ENCODE data around the gene CFP.
"Not testable (repeated sequence)": the region's sequence is repeated elsewhere in the genome, so short reads cannot be mapped to it uniquely, and the experiment has no call there.

The CFP gene

GRCh38 chrX:47618923-47619485 lies 10.7 kb downstream of the CFP start:
- FAIRE-seq (no peak), DNase-seq (ENCODE audit: insufficient read length) (no peak)
- TF ChIP-seq TAF1 (IDR thresholded peaks at IDR 0.05; ENCODE audit: borderline replicate concordance, low read depth, low read length) (no peak), POLR2AphosphoS5 (IDR thresholded peaks at IDR 0.05; ENCODE audit: low read depth, low read length) (no peak), POLR2A (IDR thresholded peaks at IDR 0.05; ENCODE audit: low read depth, low read length) (no peak)

DNA sequence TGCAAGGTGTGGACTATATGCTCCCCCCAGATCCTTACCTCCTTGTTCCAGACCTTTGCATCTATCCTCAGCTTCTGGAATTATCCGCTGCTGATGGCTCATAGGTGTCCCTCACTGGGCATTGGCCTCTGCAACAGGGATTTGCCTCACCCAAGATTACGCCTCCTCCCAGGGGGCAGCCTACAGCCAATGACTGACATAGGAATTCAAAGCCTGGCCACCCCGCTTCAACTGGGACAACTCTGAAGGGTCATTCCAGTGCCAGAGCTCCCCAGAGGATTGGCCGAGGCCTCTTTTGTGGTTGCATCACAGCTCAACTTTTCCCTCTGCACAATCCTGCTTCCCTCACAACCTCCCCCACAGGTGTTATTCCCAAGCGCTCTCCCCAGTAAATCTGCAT lies 15.1 kb downstream of the CFP start:
- DNase-seq (ENCODE audit: insufficient read length) (no peak), FAIRE-seq (no peak)
- TF ChIP-seq TAF1 (IDR thresholded peaks at IDR 0.05; ENCODE audit: borderline replicate concordance, low read depth, low read length) (no peak), POLR2A (IDR thresholded peaks at IDR 0.05; ENCODE audit: low read depth, low read length) (no peak), POLR2AphosphoS5 (IDR thresholded peaks at IDR 0.05; ENCODE audit: low read depth, low read length) (no peak)

DNA sequence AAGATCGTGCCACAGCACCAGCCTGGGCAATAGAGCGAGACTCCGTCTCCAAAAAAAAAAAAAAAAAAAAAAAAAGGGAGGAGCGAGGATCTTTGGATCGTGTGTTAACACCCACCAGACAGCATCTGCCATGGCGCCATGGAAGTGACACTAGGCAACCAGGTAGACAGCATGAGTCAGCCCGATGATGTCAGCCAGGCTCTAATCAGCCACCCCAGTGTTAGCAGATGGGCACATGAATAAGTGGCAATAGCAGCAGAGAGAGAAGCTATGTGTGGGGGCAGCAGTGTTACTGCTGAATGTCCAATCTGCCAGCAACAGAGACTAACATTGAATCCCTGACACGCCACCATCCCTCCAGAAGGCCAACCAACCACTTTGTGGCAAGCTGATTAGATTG lies 16.6 kb downstream of the CFP start:
- TF ChIP-seq POLR2A (IDR thresholded peaks at IDR 0.05; ENCODE audit: low read depth, low read length) (no peak), TAF1 (IDR thresholded peaks at IDR 0.05; ENCODE audit: borderline replicate concordance, low read depth, low read length) (no peak), POLR2AphosphoS5 (IDR thresholded peaks at IDR 0.05; ENCODE audit: low read depth, low read length) (no peak)
- no peak for FAIRE-seq
- DNase-seq (ENCODE audit: insufficient read length): no peak

GRCh38 chrX:47612418-47612817 lies 17.3 kb downstream of the CFP start:
- FAIRE-seq (no peak), DNase-seq (ENCODE audit: insufficient read length) (no peak)
- TF ChIP-seq POLR2A (IDR thresholded peaks at IDR 0.05; ENCODE audit: low read depth, low read length) (no peak), TAF1 (IDR thresholded peaks at IDR 0.05; ENCODE audit: borderline replicate concordance, low read depth, low read length) (no peak), POLR2AphosphoS5 (IDR thresholded peaks at IDR 0.05; ENCODE audit: low read depth, low read length) (no peak)

DNA sequence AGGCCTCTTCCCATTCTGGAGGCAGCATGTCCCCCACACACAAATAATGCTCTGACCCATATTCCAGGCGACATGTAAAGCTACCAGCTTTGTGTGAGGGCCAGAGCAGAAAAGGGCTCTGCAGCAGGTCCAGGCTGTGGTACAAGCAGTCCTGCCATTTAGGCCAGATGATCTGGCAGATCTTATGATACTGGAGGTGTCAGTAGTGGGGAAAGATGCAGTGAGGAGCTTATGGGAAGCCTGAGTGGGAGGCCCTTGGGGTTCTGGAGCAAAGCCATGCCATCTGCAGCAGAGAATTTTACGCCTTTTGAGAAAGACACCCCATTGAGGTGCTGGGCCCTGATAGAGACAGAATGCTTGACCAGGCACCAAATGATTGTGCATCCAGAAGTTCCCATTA lies 17.8 kb downstream of the CFP start:
- FAIRE-seq: no peak
- no peak for DNase-seq (ENCODE audit: insufficient read length)
- TF ChIP-seq POLR2A (IDR thresholded peaks at IDR 0.05; ENCODE audit: low read depth, low read length) (no peak), POLR2AphosphoS5 (IDR thresholded peaks at IDR 0.05; ENCODE audit: low read depth, low read length) (no peak), TAF1 (IDR thresholded peaks at IDR 0.05; ENCODE audit: borderline replicate concordance, low read depth, low read length) (no peak)

DNA sequence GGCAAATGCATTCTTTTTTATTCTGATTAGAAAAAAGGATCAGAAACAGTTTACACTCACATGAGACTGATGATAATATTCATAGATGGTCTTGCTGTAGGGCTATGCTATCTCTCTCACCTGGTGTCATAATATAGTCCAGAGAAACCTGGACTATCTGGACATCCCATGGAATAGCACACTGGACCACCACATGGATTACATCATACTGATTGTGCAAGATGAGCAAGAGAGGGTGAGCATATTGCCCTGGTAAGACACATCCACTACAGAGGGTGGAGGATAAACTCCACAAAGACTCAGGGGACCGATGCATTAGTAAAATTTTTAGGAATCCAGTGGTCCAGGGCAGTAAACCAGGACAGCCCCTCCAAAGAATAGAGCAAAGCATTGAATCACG lies 18.2 kb downstream of the CFP start:
- no peak for TF ChIP-seq POLR2A (IDR thresholded peaks at IDR 0.05; ENCODE audit: low read depth, low read length)
- TF ChIP-seq POLR2AphosphoS5 (IDR thresholded peaks at IDR 0.05; ENCODE audit: low read depth, low read length): no peak
- TF ChIP-seq TAF1 (IDR thresholded peaks at IDR 0.05; ENCODE audit: borderline replicate concordance, low read depth, low read length): no peak
- DNase-seq (ENCODE audit: insufficient read length): no peak
- FAIRE-seq: no peak

DNA sequence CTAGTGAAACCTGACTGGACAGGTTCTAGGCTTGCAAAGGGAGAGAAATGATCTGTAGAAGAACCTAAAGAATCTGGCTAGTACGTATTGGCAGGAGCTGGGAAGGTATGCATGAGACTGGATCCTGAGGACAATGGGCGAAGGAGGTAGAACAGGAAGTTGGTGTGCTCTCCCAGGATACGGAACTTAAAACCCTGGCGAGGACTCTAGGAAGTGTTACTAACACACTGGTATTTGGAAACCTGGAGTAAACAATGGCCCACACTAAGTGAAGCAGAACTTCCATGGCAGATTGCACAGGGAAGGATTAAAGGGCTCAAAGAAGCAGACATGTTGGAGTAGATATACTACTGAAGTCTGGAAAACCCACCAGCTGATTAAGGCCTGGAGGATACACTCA lies 19.2 kb downstream of the CFP start:
- TF ChIP-seq POLR2AphosphoS5 (IDR thresholded peaks at IDR 0.05; ENCODE audit: low read depth, low read length) (no peak), POLR2A (IDR thresholded peaks at IDR 0.05; ENCODE audit: low read depth, low read length) (no peak), TAF1 (IDR thresholded peaks at IDR 0.05; ENCODE audit: borderline replicate concordance, low read depth, low read length) (no peak)
- no peak for DNase-seq (ENCODE audit: insufficient read length)
- FAIRE-seq: no peak

DNA sequence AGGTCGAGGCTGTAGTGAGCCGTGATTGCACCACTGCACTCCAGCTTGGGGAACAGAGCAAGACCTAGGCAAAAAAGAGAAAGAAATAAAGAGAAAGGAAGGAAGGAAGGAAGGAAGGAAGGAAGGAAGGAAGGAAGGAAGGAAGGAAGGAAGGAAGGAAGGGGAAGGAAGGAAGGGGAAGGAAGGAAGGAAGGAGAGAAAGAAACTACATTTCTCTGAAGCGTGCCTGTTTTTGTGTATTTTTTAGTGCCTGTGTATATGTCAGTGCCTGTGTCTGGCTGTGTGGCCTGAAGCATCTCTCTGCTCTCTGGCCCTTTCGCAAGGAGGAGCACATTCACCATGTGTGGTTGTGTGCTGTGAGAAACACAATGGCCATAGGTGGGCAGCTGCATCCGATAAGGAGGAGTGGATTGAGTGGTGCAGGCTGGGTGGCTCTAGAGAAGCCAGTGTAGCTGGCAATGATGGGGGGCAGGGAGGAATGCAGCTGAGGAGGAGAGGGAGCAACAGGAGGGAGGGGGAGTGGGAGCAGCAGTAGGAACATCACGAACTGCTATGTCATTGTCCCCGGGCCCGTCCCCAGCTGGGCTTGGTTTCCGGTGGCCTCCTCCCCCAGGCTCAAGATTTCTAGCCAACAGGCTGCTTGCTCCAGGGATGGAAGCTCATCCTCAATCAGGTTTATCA lies 21.5 kb downstream of the CFP start:
- no peak for DNase-seq (ENCODE audit: insufficient read length)
- no peak for FAIRE-seq
- no peak for TF ChIP-seq TAF1 (IDR thresholded peaks at IDR 0.05; ENCODE audit: borderline replicate concordance, low read depth, low read length)
- no peak for TF ChIP-seq POLR2AphosphoS5 (IDR thresholded peaks at IDR 0.05; ENCODE audit: low read depth, low read length)
- TF ChIP-seq POLR2A (IDR thresholded peaks at IDR 0.05; ENCODE audit: low read depth, low read length): no peak

GRCh38 chrX:47607091-47607490 lies 22.6 kb downstream of the CFP start:
- FAIRE-seq: no peak
- TF ChIP-seq POLR2AphosphoS5 (IDR thresholded peaks at IDR 0.05; ENCODE audit: low read depth, low read length) (no peak), TAF1 (IDR thresholded peaks at IDR 0.05; ENCODE audit: borderline replicate concordance, low read depth, low read length) (no peak), POLR2A (IDR thresholded peaks at IDR 0.05; ENCODE audit: low read depth, low read length) (no peak)

DNA sequence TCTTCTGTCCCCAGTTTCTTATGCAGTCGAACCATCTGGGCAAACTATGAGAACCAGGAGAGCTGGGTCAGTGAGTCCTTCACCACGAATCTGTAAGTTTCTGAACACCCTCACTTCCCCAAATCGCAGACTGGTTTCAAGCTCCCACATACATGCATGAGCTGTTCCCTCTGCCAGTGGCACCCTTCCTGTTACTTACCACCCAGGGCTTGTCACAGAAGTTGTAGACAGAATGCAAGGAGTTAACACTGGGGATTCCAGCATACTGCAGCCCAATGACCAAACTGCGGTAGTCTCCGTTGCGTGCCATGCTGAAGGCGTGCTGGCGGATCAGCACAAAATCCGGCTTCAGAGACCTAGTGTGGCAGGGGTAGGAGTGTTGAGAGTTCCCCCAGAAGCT lies 24.7 kb downstream of the CFP start:
- TF ChIP-seq POLR2A (IDR thresholded peaks at IDR 0.05; ENCODE audit: low read depth, low read length): no peak
- no peak for TF ChIP-seq POLR2AphosphoS5 (IDR thresholded peaks at IDR 0.05; ENCODE audit: low read depth, low read length)
- TF ChIP-seq TAF1 (IDR thresholded peaks at IDR 0.05; ENCODE audit: borderline replicate concordance, low read depth, low read length): no peak
- FAIRE-seq (no peak), DNase-seq (ENCODE audit: insufficient read length) (no peak)

More at GRCh38 chrX:47607091-47607490, 22.6 kb downstream of the CFP start:
- DNase-seq (ENCODE audit: insufficient read length): no peak

DNA sequence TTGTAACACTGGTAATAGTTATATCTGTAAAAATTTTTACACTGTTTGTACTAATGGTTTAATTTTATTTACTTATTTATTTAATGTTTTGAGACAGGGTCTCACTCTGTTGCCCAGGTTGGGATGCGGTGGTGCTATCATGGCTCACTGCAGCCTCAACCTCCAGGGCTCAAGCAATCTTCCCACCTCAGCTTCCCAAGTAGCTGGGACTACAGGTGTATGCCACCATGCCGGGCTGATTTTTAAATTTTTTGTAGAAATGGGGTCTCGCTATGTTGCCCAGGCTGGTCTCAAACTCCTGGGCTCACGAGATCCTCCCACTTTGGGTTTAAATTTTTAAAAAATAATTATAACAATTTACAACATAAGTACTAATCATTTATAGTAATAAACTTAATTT lies 26.6 kb downstream of the CFP start:
- FAIRE-seq: not testable (repeated sequence)

GRCh38 chrX:47597222-47597621 lies 32.5 kb downstream of the CFP start:
- no peak for DNase-seq (ENCODE audit: insufficient read length)
- TF ChIP-seq POLR2AphosphoS5 (IDR thresholded peaks at IDR 0.05; ENCODE audit: low read depth, low read length) (no peak), TAF1 (IDR thresholded peaks at IDR 0.05; ENCODE audit: borderline replicate concordance, low read depth, low read length) (no peak), POLR2A (IDR thresholded peaks at IDR 0.05; ENCODE audit: low read depth, low read length) (no peak)
- FAIRE-seq: no peak

More for the DNA sequence above, 26.6 kb downstream of the CFP start:
- DNase-seq (ENCODE audit: insufficient read length): not testable (repeated sequence)
